ENCODE data around the gene OR8B4. TPM values are rescaled to one million over a fixed set of nuclear protein-coding genes. Genes with fewer than 3 reads are reported as not detected.

OR8B4 gene
- total RNA-seq, 1 donor from 2014 or later = not detected

DNA sequence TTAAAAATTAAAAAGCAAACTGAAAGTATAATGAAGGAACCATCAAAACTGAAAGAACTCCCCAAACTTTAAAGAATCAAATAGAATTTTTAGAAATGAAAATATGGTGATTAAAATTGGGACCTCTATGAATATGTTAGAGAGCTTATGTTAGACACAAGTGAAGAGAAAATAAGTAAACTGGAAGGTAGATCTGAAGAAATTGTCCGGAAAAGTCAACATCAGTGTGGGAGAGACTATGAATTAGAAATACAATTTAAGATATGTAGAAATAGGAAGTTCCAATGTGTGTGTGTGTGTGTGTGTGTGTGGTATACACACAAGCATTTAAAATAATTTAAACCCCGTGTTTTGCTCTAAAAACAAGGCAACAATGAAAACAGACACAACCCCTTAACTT is 4.9 kb upstream of the OR8B4 start:
- Histone ChIP-seq H3K4me2 (ENCODE audit: low read length) (no peak overlapping the region), H3K4me1 (ENCODE audit: insufficient read depth, low read length) (no peaks in the 10 kb centered on the region), H2AFZ (ENCODE audit: low read depth, low read length) (no peak overlapping the region), H3K27ac (ENCODE audit: low read depth, low read length) (no peak overlapping the region), H3K9me3 (ENCODE audit: insufficient read depth, low read depth, low read length) (peaks cover 2% of the 10 kb centered on the region), H4K20me1 (ENCODE audit: insufficient read depth, low read length) (no peaks in the 10 kb centered on the region), H3K4me3 (ENCODE audit: insufficient read depth, low read depth, low read length) (no peak overlapping the region), H3K27me3 (ENCODE audit: insufficient read depth, low read length) (no peaks in the 10 kb centered on the region), H3K9ac (ENCODE audit: low read length) (no peak overlapping the region), H3K79me2 (ENCODE audit: insufficient read depth, low read length) (no peaks in the 10 kb centered on the region), H3K36me3 (ENCODE audit: insufficient read depth, low read length) (no peaks in the 10 kb centered on the region)
- DNase-seq (ENCODE audit: low read depth) = no peak
- Mint-ChIP-seq H3K27me3 (ENCODE audit: low read depth, unreplicated experiment) (no peaks in the 10 kb centered on the region), H3K4me1 (ENCODE audit: low read depth, unreplicated experiment) (no peaks in the 10 kb centered on the region), H3K4me3 (ENCODE audit: unreplicated experiment) (no peak overlapping the region), H3K36me3 (ENCODE audit: low read depth, unreplicated experiment) (no peaks in the 10 kb centered on the region), H3K27ac (ENCODE audit: unreplicated experiment) (no peak overlapping the region), H3K9me3 (ENCODE audit: unreplicated experiment) (peaks cover 5% of the 10 kb centered on the region)
- no peak for FAIRE-seq
- TF ChIP-seq, protein P1, sequence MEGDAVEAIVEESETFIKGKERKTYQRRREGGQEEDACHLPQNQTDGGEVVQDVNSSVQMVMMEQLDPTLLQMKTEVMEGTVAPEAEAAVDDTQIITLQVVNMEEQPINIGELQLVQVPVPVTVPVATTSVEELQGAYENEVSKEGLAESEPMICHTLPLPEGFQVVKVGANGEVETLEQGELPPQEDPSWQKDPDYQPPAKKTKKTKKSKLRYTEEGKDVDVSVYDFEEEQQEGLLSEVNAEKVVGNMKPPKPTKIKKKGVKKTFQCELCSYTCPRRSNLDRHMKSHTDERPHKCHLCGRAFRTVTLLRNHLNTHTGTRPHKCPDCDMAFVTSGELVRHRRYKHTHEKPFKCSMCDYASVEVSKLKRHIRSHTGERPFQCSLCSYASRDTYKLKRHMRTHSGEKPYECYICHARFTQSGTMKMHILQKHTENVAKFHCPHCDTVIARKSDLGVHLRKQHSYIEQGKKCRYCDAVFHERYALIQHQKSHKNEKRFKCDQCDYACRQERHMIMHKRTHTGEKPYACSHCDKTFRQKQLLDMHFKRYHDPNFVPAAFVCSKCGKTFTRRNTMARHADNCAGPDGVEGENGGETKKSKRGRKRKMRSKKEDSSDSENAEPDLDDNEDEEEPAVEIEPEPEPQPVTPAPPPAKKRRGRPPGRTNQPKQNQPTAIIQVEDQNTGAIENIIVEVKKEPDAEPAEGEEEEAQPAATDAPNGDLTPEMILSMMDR (IDR thresholded peaks at IDR 0.05; ENCODE audit: insufficient read depth, low read depth, low read length) = no peak
- no peak for TF ChIP-seq EZH2 (IDR thresholded peaks at IDR 0.05; ENCODE audit: insufficient read depth, low read length)

DNA sequence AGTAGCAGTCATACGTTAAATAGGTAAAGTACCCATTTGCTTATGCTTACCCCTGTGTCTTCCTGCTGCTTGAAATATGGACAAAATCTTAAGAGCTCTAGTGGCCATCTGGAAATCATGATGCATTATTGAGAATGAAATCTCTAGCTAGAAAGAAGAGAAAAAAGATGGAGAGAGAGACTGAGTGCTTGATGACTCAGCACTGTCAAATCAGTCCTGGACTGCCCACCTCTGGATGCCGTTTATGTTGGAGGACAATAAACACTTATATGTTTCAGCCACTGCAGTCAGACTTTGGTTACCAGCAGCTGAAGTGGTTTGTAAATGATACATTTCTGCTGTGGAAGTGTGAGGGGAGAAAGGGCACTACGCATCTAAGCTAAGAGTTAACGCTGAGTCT is 3.6 kb downstream of the OR8B4 start:
- H4K20me1 ChIP-seq (ENCODE audit: insufficient read depth, low read length) = no peaks in the 10 kb centered on the region
- Mint-ChIP-seq H3K4me1 (ENCODE audit: low read depth, unreplicated experiment) (no peaks in the 10 kb centered on the region), H3K9me3 (ENCODE audit: unreplicated experiment) (no peaks in the 10 kb centered on the region), H3K4me3 (ENCODE audit: unreplicated experiment) (no peak overlapping the region), H3K27me3 (ENCODE audit: low read depth, unreplicated experiment) (peaks cover 1% of the 10 kb centered on the region), H3K36me3 (ENCODE audit: low read depth, unreplicated experiment) (no peaks in the 10 kb centered on the region), H3K27ac (ENCODE audit: unreplicated experiment) (no peak overlapping the region)
- peaks cover 2% of the 10 kb centered on the region for H3K9me3 ChIP-seq (ENCODE audit: insufficient read depth, low read depth, low read length)
- H2AFZ ChIP-seq (ENCODE audit: low read depth, low read length) = no peak overlapping the region
- no peak overlapping the region for H3K9ac ChIP-seq (ENCODE audit: low read length)
- no peaks in the 10 kb centered on the region for H3K27me3 ChIP-seq (ENCODE audit: insufficient read depth, low read length)
- no peaks in the 10 kb centered on the region for H3K36me3 ChIP-seq (ENCODE audit: insufficient read depth, low read length)
- TF ChIP-seq EZH2 (IDR thresholded peaks at IDR 0.05; ENCODE audit: insufficient read depth, low read length) = no peak
- TF ChIP-seq, protein P1 (IDR thresholded peaks at IDR 0.05; ENCODE audit: insufficient read depth, low read depth, low read length) = no peak
- no peak overlapping the region for H3K4me2 ChIP-seq (ENCODE audit: low read length)
- H3K4me3 ChIP-seq (ENCODE audit: insufficient read depth, low read depth, low read length) = no peak overlapping the region
- no peaks in the 10 kb centered on the region for H3K4me1 ChIP-seq (ENCODE audit: insufficient read depth, low read length)
- FAIRE-seq (no peak), DNase-seq (ENCODE audit: low read depth) (no peak)
- no peaks in the 10 kb centered on the region for H3K79me2 ChIP-seq (ENCODE audit: insufficient read depth, low read length)
- no peak overlapping the region for H3K27ac ChIP-seq (ENCODE audit: low read depth, low read length)

- Histone ChIP-seq H3K27ac (ENCODE audit: low read depth, low read length) (no peak overlapping the region), H3K4me2 (ENCODE audit: low read length) (no peak overlapping the region), H3K9me3 (ENCODE audit: insufficient read depth, low read depth, low read length) (no peaks in the 10 kb centered on the region), H4K20me1 (ENCODE audit: insufficient read depth, low read length) (no peaks in the 10 kb centered on the region), H3K4me3 (ENCODE audit: insufficient read depth, low read depth, low read length) (no peak overlapping the region), H2AFZ (ENCODE audit: low read depth, low read length) (no peak overlapping the region), H3K9ac (ENCODE audit: low read length) (no peak overlapping the region), H3K4me1 (ENCODE audit: insufficient read depth, low read length) (no peaks in the 10 kb centered on the region), H3K36me3 (ENCODE audit: insufficient read depth, low read length) (no peaks in the 10 kb centered on the region), H3K27me3 (ENCODE audit: insufficient read depth, low read length) (peaks cover 2% of the 10 kb centered on the region), H3K79me2 (ENCODE audit: insufficient read depth, low read length) (no peaks in the 10 kb centered on the region)
- H3K27me3 Mint-ChIP-seq (ENCODE audit: low read depth, unreplicated experiment) = peaks cover 4% of the 10 kb centered on the region
- H3K36me3 Mint-ChIP-seq (ENCODE audit: low read depth, unreplicated experiment) = no peaks in the 10 kb centered on the region
- H3K4me1 Mint-ChIP-seq (ENCODE audit: low read depth, unreplicated experiment) = no peaks in the 10 kb centered on the region
- no peaks in the 10 kb centered on the region for H3K9me3 Mint-ChIP-seq (ENCODE audit: unreplicated experiment)
- H3K4me3 Mint-ChIP-seq (ENCODE audit: unreplicated experiment) = no peak overlapping the region
- no peak overlapping the region for H3K27ac Mint-ChIP-seq (ENCODE audit: unreplicated experiment)
- DNase-seq (ENCODE audit: low read depth) (peak; percentile 26), FAIRE-seq (no peak)
- TF ChIP-seq, protein P1 (IDR thresholded peaks at IDR 0.05; ENCODE audit: insufficient read depth, low read depth, low read length) = peak; percentile 70
- TF ChIP-seq EZH2 (IDR thresholded peaks at IDR 0.05; ENCODE audit: insufficient read depth, low read length) = no peak
These were observed 9.2 kb downstream of the OR8B4 start for GRCh38 chr11:124415356-124415923.

Measured in astrocyte (in vitro differentiated cells and primary cell).